ENCODE results near the gene FAM107B. TPM values are rescaled to one million over a fixed set of nuclear protein-coding genes. Genes with fewer than 3 reads are reported as not detected.

The FAM107B gene
- total and polyA plus RNA-seq, 4 donors = 24.9 to 58.1 (median 30.9) TPM

- TF ChIP-seq SP1 (IDR thresholded peaks at IDR 0.05) (no peak), NR2F2 (IDR thresholded peaks at IDR 0.05) (no peak), TAF1 (conservative IDR thresholded peaks at IDR 0.05) (no peak), YY1 (IDR thresholded peaks at IDR 0.05) (no peak), FOXA2 (IDR thresholded peaks at IDR 0.05) (no peak), FOXA1 (IDR thresholded peaks at IDR 0.05) (no peak), JUND (IDR thresholded peaks at IDR 0.05) (no peak), RAD21 (IDR thresholded peaks at IDR 0.05) (no peak), ZBTB33 (IDR thresholded peaks at IDR 0.05) (no peak), GABPA (IDR thresholded peaks at IDR 0.05 in 1 of 2, conservative IDR thresholded peaks at IDR 0.05 in 1 of 2) (no peak)
- WGBS = 85% methylated on average over 1 of the region's 1 CpG
These were observed 221.2 kb downstream of the FAM107B start for GRCh38 chr10:14553448-14553847.

GRCh38 chr10:14552015-14552414 lies 222.7 kb downstream of the FAM107B start:
- Histone ChIP-seq H3K9me3 (ENCODE audit: control insufficient read depth in 4 of 4, low read length in 3 of 4) (no peaks in the 10 kb centered on the region), H3K4me3 (ENCODE audit: low read depth in 1 of 3, low read length in 3 of 3) (no peak overlapping the region), H3K36me3 (ENCODE audit: control insufficient read depth in 4 of 4, insufficient read depth in 3 of 4, low read depth in 1 of 4, low read length in 3 of 4) (peaks cover 0 to 7% (median under 1%) of the 10 kb centered on the region in 4 donors), H3K4me1 (ENCODE audit: control insufficient read depth in 4 of 4, insufficient read depth in 4 of 4, low read length in 3 of 4) (peaks cover 6 to 37% (median 19%) of the 10 kb centered on the region in 4 donors), H3K27me3 (ENCODE audit: control insufficient read depth in 4 of 4, insufficient read depth in 4 of 4, low read length in 3 of 4) (no peaks in the 10 kb centered on the region), H3K27ac (ENCODE audit: low read depth in 1 of 2, low read length in 2 of 2) (peak overlapping the region; percentile 49 to 64), H3K9ac (ENCODE audit: low read depth in 1 of 2, low read length in 2 of 2) (no peak overlapping the region)
- TF ChIP-seq HNF4G (IDR thresholded peaks at IDR 0.05) (no peak), HNF4A (conservative IDR thresholded peaks at IDR 0.05) (no peak), MAX (IDR thresholded peaks at IDR 0.05) (no peak), NR2F2 (IDR thresholded peaks at IDR 0.05) (no peak), RXRA (IDR thresholded peaks at IDR 0.05) (no peak), ZBTB33 (IDR thresholded peaks at IDR 0.05) (no peak), ATF3 (IDR thresholded peaks at IDR 0.05) (no peak), TAF1 (conservative IDR thresholded peaks at IDR 0.05) (no peak), GABPA (IDR thresholded peaks at IDR 0.05 in 1 of 2, conservative IDR thresholded peaks at IDR 0.05 in 1 of 2) (no peak), FOXA1 (IDR thresholded peaks at IDR 0.05) (no peak), YY1 (IDR thresholded peaks at IDR 0.05) (no peak), EGR1 (IDR thresholded peaks at IDR 0.05; ENCODE audit: low read depth in 2 of 2) (no peak), FOXA2 (IDR thresholded peaks at IDR 0.05) (no peak), SP1 (IDR thresholded peaks at IDR 0.05) (no peak), RAD21 (IDR thresholded peaks at IDR 0.05) (no peak), REST (IDR thresholded peaks at IDR 0.05) (no peak)
- WGBS = 85% methylated on average over 4 of the region's 4 CpGs
- no peak for DNase-seq (ENCODE audit: low spot score)

More at GRCh38 chr10:14553448-14553847, 221.2 kb downstream of the FAM107B start:
- Histone ChIP-seq H3K36me3 (ENCODE audit: control insufficient read depth in 4 of 4, insufficient read depth in 3 of 4, low read depth in 1 of 4, low read length in 3 of 4) (peaks cover 0 to 5% (median 0%) of the 10 kb centered on the region in 4 donors), H3K27me3 (ENCODE audit: control insufficient read depth in 4 of 4, insufficient read depth in 4 of 4, low read length in 3 of 4) (no peaks in the 10 kb centered on the region), H3K9ac (ENCODE audit: low read depth in 1 of 2, low read length in 2 of 2) (no peak overlapping the region), H3K9me3 (ENCODE audit: control insufficient read depth in 4 of 4, low read length in 3 of 4) (no peaks in the 10 kb centered on the region), H3K4me1 (ENCODE audit: control insufficient read depth in 4 of 4, insufficient read depth in 4 of 4, low read length in 3 of 4) (peaks cover 10 to 51% (median 26%) of the 10 kb centered on the region in 4 donors), H3K4me3 (ENCODE audit: low read depth in 1 of 3, low read length in 3 of 3) (no peak overlapping the region), H3K27ac (ENCODE audit: low read depth in 1 of 2, low read length in 2 of 2) (peak overlapping the region; percentile 27 to 70)
- DNase-seq (ENCODE audit: low spot score) = no peak
